Liver (tissue), 3 donors: ENCODE results near the gene GRIN2D.

ENCODE experiments used
- EGR1 ChIP-seq, 2 donors: IDR thresholded peaks; 2 replicates each; pipeline ENCODE4 v1.6.1; 2016 to 2018; ENCODE audit warnings: antibody characterized with exemption in 2 of 2, low read depth in 2 of 2
- GABPA ChIP-seq, 2 donors: IDR thresholded peaks in 1 of 2; conservative IDR thresholded peaks in 1 of 2; 2 replicates each; pipeline ENCODE4 v1.6.1; 2016; ENCODE audit warnings: antibody characterized with exemption in 2 of 2, mild to moderate bottlenecking in 1 of 2, moderate library complexity in 1 of 2
- HNF4A ChIP-seq, 2 donors: conservative IDR thresholded peaks; 2 replicates each; pipeline ENCODE4 v1.6.1; 2016; ENCODE audit warnings: antibody characterized with exemption in 2 of 2, mild to moderate bottlenecking in 2 of 2
- JUND ChIP-seq, 2 donors: IDR thresholded peaks; 2 replicates each; pipeline ENCODE4 v1.6.1; 2016; ENCODE audit warnings: antibody characterized with exemption in 2 of 2
- RAD21 ChIP-seq, 2 donors: IDR thresholded peaks; 2 replicates each; pipeline ENCODE4 v1.6.1; 2016; ENCODE audit warnings: antibody characterized with exemption in 2 of 2, mild to moderate bottlenecking in 2 of 2
- SP1 ChIP-seq: IDR thresholded peaks from 2 replicates; pipeline ENCODE4 v1.6.1; 2018; ENCODE audit warnings: antibody characterized with exemption, mild to moderate bottlenecking
- TAF1 ChIP-seq: conservative IDR thresholded peaks from 2 replicates; pipeline ENCODE4 v1.6.1; 2016; ENCODE audit warnings: antibody characterized with exemption, mild to moderate bottlenecking
- YY1 ChIP-seq: IDR thresholded peaks from 2 replicates; pipeline ENCODE4 v1.6.1; 2016; ENCODE audit warnings: antibody characterized with exemption, mild to moderate bottlenecking
- TF ChIP-seq, protein P1 (sequence below): fragments of 150-350 bp; IDR thresholded peaks from 2 replicates; pipeline ENCODE4 v1.5.1; 2017; ENCODE audit warnings: improper control_type of control experiment, low read depth, low read length; ENCODE audit not compliant: missing input control
- TF ChIP-seq, protein P2 (sequence below): IDR thresholded peaks from 2 replicates; pipeline ENCODE4 v1.6.1; 2016; ENCODE audit warnings: antibody characterized with exemption
- TF ChIP-seq, protein P3 (sequence below): IDR thresholded peaks from 2 replicates; pipeline ENCODE4 v1.6.1; 2016; ENCODE audit warnings: antibody characterized with exemption
- TF ChIP-seq, protein P4 (sequence below): IDR thresholded peaks from 2 replicates; pipeline ENCODE4 v1.6.1; 2016; ENCODE audit warnings: antibody characterized with exemption
- TF ChIP-seq, protein P5 (sequence below): IDR thresholded peaks from 2 replicates; pipeline ENCODE4 v1.6.1; 2016; ENCODE audit warnings: antibody characterized with exemption, mild to moderate bottlenecking
- donor health status: healthy.
- donor health status: healthy.

DNA sequence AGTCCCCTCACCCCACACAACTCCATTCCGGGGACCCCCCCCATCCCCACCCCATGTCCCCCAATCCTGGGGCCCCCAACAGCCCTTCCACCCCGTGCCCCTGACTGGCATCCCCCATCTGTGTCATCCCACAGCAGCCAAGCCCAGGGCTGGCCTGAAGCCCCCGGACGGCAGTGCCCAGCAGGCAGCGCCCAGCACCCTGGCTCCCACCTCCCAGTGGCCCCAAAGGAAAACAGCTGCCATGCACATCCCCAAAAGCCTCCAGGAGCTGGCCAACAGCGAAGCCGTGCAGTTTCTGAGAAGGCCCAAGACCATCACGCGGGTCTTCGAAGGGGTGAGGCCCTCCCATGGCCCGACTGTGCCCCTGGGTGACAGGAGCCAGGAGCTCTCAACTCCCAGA lies 27.9 kb upstream of the GRIN2D start:
- TF ChIP-seq, protein P1, sequence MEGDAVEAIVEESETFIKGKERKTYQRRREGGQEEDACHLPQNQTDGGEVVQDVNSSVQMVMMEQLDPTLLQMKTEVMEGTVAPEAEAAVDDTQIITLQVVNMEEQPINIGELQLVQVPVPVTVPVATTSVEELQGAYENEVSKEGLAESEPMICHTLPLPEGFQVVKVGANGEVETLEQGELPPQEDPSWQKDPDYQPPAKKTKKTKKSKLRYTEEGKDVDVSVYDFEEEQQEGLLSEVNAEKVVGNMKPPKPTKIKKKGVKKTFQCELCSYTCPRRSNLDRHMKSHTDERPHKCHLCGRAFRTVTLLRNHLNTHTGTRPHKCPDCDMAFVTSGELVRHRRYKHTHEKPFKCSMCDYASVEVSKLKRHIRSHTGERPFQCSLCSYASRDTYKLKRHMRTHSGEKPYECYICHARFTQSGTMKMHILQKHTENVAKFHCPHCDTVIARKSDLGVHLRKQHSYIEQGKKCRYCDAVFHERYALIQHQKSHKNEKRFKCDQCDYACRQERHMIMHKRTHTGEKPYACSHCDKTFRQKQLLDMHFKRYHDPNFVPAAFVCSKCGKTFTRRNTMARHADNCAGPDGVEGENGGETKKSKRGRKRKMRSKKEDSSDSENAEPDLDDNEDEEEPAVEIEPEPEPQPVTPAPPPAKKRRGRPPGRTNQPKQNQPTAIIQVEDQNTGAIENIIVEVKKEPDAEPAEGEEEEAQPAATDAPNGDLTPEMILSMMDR, result no peak
- no peak for TF ChIP-seq HNF4A (conservative IDR thresholded peaks at IDR 0.05)
- TF ChIP-seq, protein P2, sequence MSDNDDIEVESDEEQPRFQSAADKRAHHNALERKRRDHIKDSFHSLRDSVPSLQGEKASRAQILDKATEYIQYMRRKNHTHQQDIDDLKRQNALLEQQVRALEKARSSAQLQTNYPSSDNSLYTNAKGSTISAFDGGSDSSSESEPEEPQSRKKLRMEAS, result no peak
- TF ChIP-seq, protein P3, sequence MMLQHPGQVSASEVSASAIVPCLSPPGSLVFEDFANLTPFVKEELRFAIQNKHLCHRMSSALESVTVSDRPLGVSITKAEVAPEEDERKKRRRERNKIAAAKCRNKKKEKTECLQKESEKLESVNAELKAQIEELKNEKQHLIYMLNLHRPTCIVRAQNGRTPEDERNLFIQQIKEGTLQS, result no peak
- TF ChIP-seq, protein P4, sequence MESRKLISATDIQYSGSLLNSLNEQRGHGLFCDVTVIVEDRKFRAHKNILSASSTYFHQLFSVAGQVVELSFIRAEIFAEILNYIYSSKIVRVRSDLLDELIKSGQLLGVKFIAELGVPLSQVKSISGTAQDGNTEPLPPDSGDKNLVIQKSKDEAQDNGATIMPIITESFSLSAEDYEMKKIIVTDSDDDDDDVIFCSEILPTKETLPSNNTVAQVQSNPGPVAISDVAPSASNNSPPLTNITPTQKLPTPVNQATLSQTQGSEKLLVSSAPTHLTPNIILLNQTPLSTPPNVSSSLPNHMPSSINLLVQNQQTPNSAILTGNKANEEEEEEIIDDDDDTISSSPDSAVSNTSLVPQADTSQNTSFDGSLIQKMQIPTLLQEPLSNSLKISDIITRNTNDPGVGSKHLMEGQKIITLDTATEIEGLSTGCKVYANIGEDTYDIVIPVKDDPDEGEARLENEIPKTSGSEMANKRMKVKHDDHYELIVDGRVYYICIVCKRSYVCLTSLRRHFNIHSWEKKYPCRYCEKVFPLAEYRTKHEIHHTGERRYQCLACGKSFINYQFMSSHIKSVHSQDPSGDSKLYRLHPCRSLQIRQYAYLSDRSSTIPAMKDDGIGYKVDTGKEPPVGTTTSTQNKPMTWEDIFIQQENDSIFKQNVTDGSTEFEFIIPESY, result no peak
- no peak for TF ChIP-seq TAF1
- no peak for TF ChIP-seq JUND (IDR thresholded peaks at IDR 0.05)
- no peak for TF ChIP-seq SP1
- no peak for TF ChIP-seq RAD21 (IDR thresholded peaks at IDR 0.05)
- no peak for TF ChIP-seq YY1
- TF ChIP-seq, protein P5, sequence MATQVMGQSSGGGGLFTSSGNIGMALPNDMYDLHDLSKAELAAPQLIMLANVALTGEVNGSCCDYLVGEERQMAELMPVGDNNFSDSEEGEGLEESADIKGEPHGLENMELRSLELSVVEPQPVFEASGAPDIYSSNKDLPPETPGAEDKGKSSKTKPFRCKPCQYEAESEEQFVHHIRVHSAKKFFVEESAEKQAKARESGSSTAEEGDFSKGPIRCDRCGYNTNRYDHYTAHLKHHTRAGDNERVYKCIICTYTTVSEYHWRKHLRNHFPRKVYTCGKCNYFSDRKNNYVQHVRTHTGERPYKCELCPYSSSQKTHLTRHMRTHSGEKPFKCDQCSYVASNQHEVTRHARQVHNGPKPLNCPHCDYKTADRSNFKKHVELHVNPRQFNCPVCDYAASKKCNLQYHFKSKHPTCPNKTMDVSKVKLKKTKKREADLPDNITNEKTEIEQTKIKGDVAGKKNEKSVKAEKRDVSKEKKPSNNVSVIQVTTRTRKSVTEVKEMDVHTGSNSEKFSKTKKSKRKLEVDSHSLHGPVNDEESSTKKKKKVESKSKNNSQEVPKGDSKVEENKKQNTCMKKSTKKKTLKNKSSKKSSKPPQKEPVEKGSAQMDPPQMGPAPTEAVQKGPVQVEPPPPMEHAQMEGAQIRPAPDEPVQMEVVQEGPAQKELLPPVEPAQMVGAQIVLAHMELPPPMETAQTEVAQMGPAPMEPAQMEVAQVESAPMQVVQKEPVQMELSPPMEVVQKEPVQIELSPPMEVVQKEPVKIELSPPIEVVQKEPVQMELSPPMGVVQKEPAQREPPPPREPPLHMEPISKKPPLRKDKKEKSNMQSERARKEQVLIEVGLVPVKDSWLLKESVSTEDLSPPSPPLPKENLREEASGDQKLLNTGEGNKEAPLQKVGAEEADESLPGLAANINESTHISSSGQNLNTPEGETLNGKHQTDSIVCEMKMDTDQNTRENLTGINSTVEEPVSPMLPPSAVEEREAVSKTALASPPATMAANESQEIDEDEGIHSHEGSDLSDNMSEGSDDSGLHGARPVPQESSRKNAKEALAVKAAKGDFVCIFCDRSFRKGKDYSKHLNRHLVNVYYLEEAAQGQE, result no peak
- no peak for TF ChIP-seq EGR1 (IDR thresholded peaks at IDR 0.05; ENCODE audit: low read depth in 2 of 2)
- no peak for TF ChIP-seq GABPA (IDR thresholded peaks at IDR 0.05 in 1 of 2, conservative IDR thresholded peaks at IDR 0.05 in 1 of 2)
